ENCODE results near the gene ACER1. TPM values are rescaled to one million over a fixed set of nuclear protein-coding genes. Genes with fewer than 3 reads are reported as not detected.

Gene ACER1
- total RNA-seq, 6 experiments from 2014 or later: not detected

GRCh38 chr19:6373813-6374108 lies 40.3 kb upstream of the ACER1 start:
- Mint-ChIP-seq H3K27ac (peak overlapping the region; percentile 86), H3K9me3 (no peaks in the 10 kb centered on the region), H3K4me1 (ENCODE audit: low read depth) (peaks cover 19% of the 10 kb centered on the region), H3K4me3 (peak overlapping the region; percentile 86), H3K36me3 (ENCODE audit: low read depth) (peaks cover 8% of the 10 kb centered on the region; the same call in 1 of the 2 replicates), H3K27me3 (ENCODE audit: insufficient read depth) (peaks cover 2% of the 10 kb centered on the region; the same call in 1 of the 2 replicates)
- no peak for DNase-seq
- TF ChIP-seq CTCF (IDR thresholded peaks at IDR 0.05): no peak

GRCh38 chr19:6373096-6373812 lies 39.8 kb upstream of the ACER1 start:
- Mint-ChIP-seq H3K9me3 (no peaks in the 10 kb centered on the region), H3K36me3 (ENCODE audit: low read depth) (peaks cover 8% of the 10 kb centered on the region; the same call in 1 of the 2 replicates), H3K4me3 (peak overlapping the region; percentile 89), H3K4me1 (ENCODE audit: low read depth) (peaks cover 15% of the 10 kb centered on the region), H3K27ac (peak overlapping the region; percentile 93), H3K27me3 (ENCODE audit: insufficient read depth) (peaks cover 2% of the 10 kb centered on the region; the same call in 1 of the 2 replicates)
- DNase-seq: peak; percentile 97
- no peak for TF ChIP-seq CTCF (IDR thresholded peaks at IDR 0.05)

- Mint-ChIP-seq H3K36me3 (ENCODE audit: low read depth) (peaks cover 8% of the 10 kb centered on the region; the same call in 1 of the 2 replicates), H3K27ac (peak within 1 kb of the TSS; percentile 93), H3K4me3 (peak within 1 kb of the TSS; percentile 89), H3K9me3 (no peaks in the 10 kb centered on the region), H3K27me3 (ENCODE audit: insufficient read depth) (peaks cover 2% of the 10 kb centered on the region; the same call in 1 of the 2 replicates), H3K4me1 (ENCODE audit: low read depth) (peaks cover 12% of the 10 kb centered on the region)
- DNase-seq: peak; percentile 100
- TF ChIP-seq CTCF (IDR thresholded peaks at IDR 0.05): no peak; the same call in 1 of the 2 replicates
These were observed 39.2 kb upstream of the ACER1 start, which contains the start of gene ALKBH7 for GRCh38 chr19:6372594-6373095. Gene ALKBH7, plus strand, starts transcription at chr19:6372794. Its CDS starts 27 bp downstream, at chr19:6372821.

GRCh38 chr19:6364353-6364752 lies 30.9 kb upstream of the ACER1 start:
- no peak for TF ChIP-seq CTCF (IDR thresholded peaks at IDR 0.05)
- Mint-ChIP-seq H3K36me3 (ENCODE audit: low read depth) (peaks cover 6% of the 10 kb centered on the region), H3K4me1 (ENCODE audit: low read depth) (peaks cover 7% of the 10 kb centered on the region), H3K9me3 (no peaks in the 10 kb centered on the region), H3K4me3 (no peak overlapping the region), H3K27ac (no peak overlapping the region), H3K27me3 (ENCODE audit: insufficient read depth) (peaks cover 7% of the 10 kb centered on the region)
- no peak for DNase-seq

- Mint-ChIP-seq H3K36me3 (ENCODE audit: low read depth) (peaks cover 5% of the 10 kb centered on the region), H3K4me1 (ENCODE audit: low read depth) (peaks cover 7% of the 10 kb centered on the region), H3K4me3 (peak overlapping the region; percentile 96), H3K27me3 (ENCODE audit: insufficient read depth) (peaks cover 9% of the 10 kb centered on the region), H3K9me3 (no peaks in the 10 kb centered on the region), H3K27ac (peak overlapping the region; percentile 90)
- DNase-seq: no peak
- TF ChIP-seq CTCF (IDR thresholded peaks at IDR 0.05): no peak
These were observed 29.0 kb upstream of the ACER1 start for GRCh38 chr19:6362351-6362801.
